IMR-90 (cell line): ENCODE measurements around the gene SLC38A1. TPM values are rescaled to one million over a fixed set of nuclear protein-coding genes. Genes with fewer than 3 reads are reported as not detected.

Source experiments
- polyA plus RNA-seq, 3 experiments: library from polyadenylated mRNA; depleted of rRNA; stranded (reverse); fragments of >200 nt; gene quantifications; 2 replicates each; pipeline ENCODE4 v1.2.3, GENCODE V29; 2012; ENCODE audit warnings: low replicate concordance in 1 of 3
- total RNA-seq: library from RNA; depleted of rRNA; stranded (reverse); fragments of >200 nt; gene quantifications from 2 replicates; pipeline ENCODE4 v1.2.3, GENCODE V29; 2012
- TF ChIP-seq, protein P1 (sequence below): fragments of 150-350 bp; IDR thresholded peaks from 2 replicates; pipeline ENCODE4 v1.6.1; 2016; ENCODE audit warnings: low read depth, mild to moderate bottlenecking, low read length, moderate library complexity, borderline replicate concordance

Gene SLC38A1
- total and polyA plus RNA-seq, 2 of the 4 experiments (the other 2 are of a cell fraction): 22.8 to 61.5 TPM

DNA sequence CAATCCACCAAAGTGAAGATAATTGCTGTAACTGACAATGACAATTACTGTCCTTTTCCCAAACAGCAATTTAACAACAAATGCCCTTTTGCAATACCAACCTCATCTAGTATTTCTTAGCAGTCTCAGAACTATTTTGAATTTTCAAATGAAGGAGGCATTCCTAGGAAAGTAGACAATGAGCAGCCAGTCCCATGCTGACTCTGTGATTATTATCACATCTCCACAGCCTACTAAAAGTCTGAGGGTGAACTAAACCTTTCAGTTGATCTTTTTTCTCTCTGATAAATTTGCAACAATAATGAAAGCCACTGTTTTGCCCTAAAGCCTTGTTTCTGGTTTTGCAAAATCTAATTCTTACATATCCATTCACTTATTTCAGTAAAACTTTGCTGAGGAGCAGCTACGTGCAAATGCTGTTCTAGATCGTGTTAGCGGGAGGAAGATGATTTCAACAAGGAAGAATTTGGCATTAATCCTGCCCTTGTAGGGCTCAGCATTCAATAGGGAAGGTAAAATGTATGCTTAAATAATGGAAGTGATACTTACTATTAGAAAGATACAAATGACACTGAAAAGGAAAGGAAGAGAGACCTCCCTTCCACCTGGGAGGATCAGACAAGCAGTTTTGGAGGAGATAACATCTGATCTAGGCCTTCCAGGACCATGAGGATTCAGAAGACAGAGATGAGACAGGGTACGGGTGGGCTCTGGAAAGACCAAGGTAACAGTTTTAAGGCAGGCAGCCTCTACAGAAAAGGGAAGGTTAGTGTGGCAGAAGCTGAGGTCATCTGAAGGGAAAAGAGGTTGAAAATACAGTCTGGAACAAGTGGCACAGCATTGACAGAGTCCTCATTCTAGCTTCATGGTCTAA lies 47.4 kb downstream of the SLC38A1 start (continued):
- TF ChIP-seq, protein P1, sequence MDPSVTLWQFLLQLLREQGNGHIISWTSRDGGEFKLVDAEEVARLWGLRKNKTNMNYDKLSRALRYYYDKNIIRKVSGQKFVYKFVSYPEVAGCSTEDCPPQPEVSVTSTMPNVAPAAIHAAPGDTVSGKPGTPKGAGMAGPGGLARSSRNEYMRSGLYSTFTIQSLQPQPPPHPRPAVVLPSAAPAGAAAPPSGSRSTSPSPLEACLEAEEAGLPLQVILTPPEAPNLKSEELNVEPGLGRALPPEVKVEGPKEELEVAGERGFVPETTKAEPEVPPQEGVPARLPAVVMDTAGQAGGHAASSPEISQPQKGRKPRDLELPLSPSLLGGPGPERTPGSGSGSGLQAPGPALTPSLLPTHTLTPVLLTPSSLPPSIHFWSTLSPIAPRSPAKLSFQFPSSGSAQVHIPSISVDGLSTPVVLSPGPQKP: no peak
